CD4-positive, alpha-beta T cell treated with Interleukin-6 at 100 ng/mL for 8 hours (primary cell): Measurements from ENCODE around the gene H2AZ2.

ENCODE experiments used
- DNase-seq: peaks from one replicate; pipeline ENCODE4 v3.0.0-alpha.2; 2020; ENCODE audit warnings: mixed read lengths, low spot score

The H2AZ2 gene

DNA sequence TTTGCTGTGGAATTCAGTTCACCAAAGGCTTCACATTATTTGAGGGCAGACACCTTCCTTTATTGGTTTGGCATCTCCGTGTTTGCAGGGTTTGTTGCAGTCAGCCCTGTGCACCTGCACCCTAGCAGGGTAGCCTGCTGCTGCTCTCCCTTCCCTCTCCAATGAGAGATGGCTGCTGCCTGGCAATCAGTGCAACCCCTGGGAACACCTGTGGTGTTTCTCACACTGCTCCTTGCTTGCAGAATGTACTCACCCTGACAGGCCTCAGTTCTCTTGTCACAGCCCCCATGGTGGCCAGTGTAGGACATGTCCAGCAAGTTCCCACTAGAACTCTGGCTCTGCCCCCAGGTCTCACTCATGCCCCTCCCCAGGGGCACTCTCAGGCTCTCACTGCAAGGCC, 63.5 kb downstream of the H2AZ2 start:
- no peak for DNase-seq

DNA sequence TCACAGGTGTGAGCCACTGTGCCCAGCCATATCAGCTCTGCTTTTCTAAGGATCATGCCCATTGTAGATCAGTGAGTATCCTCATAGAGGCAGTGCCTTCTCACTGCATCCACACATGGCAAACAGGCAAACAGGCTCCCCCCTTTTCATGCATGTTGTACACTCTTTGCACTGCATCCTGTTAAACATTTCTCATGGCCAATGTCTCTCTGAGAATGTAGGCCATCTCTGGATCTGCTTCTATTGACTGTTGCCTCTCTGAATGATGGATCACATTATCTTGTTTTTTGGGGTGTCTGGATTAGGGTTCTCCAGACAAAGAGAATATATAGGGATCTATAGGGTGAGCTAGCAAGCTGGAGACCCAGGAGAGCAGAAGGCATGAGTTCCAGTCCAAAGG, 64.5 kb downstream of the H2AZ2 start:
- no peak for DNase-seq

DNA sequence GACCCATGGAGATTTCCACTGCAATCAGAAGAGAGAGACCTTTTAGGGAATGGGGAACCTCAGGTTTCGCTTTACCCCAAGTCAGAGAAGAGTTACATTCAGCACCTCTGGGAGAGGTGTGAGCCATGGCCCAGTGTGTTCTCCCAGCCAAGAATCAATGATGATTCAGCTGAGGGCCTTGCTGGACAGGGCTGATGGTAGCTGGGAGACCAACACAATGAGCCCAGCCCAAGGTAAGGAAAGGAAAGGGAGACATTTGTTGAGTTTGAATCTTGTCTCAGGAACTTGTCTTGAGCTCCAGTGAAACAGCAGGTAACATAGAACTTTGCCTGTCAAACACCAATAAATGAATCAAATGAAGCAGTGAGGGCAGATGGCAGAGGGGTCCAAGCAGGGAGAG, 65.4 kb downstream of the H2AZ2 start:
- no peak for DNase-seq
